Measurements from ENCODE around the gene FOXP2.
A peak's percentile ranks its signal among the peaks of the same experiment; 100 is the strongest.

FOXP2 gene

GRCh38 chr7:114522081-114522480 lies 107.5 kb downstream of the FOXP2 start:
- H3K4me3 ChIP-seq (replicated peaks in 1 of 2; ENCODE audit: low read depth in 2 of 2, low read length in 2 of 2) = no peak overlapping the region
- no peak for DNase-seq (ENCODE audit: low read depth in 2 of 2)
- no peak for TF ChIP-seq CTCF (IDR thresholded peaks at IDR 0.05; ENCODE audit: low read depth, low read length)

- no peak for DNase-seq (ENCODE audit: low read depth in 2 of 2)
- TF ChIP-seq CTCF (IDR thresholded peaks at IDR 0.05; ENCODE audit: low read depth, low read length) = no peak
- no peak overlapping the region for H3K4me3 ChIP-seq (replicated peaks in 1 of 2; ENCODE audit: low read depth in 2 of 2, low read length in 2 of 2)
Measured at GRCh38 chr7:114527589-114527988, 113.0 kb downstream of the FOXP2 start.

DNA sequence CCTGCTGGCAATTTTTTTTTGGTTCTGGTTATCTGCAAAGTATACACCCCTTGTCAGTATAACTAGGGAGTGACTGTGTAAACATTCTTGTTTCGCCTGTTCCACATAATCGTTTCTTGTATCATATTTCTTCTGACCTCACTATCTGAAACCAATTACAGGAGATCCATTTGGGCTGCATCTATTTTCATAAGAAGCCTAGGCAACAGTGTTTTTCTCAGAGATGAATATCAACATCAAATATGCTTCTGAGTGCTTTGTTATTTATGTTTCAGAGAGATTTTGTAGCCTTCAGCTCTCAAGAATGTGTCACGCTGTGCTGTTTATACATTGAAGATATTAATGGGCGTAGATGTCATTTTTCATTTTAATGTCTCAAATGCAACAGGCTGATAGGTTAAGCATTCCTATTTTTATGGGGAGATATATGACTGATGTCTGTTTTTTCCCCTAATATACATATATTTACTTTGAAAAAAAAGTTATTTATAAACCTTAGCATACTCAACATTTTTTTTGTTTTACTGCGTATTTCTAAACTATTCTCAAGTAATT lies 115.5 kb downstream of the FOXP2 start:
- DNase-seq (ENCODE audit: low read depth in 2 of 2) = peak in 1 of 2 donors; percentile 37
- no peak overlapping the region for H3K4me3 ChIP-seq (replicated peaks in 1 of 2; ENCODE audit: low read depth in 2 of 2, low read length in 2 of 2)
- TF ChIP-seq CTCF (IDR thresholded peaks at IDR 0.05; ENCODE audit: low read depth, low read length) = no peak

GRCh38 chr7:114531326-114531725 lies 116.7 kb downstream of the FOXP2 start:
- H3K4me3 ChIP-seq (replicated peaks in 1 of 2; ENCODE audit: low read depth in 2 of 2, low read length in 2 of 2) = no peak overlapping the region
- no peak for DNase-seq (ENCODE audit: low read depth in 2 of 2)
- no peak for TF ChIP-seq CTCF (IDR thresholded peaks at IDR 0.05; ENCODE audit: low read depth, low read length)

DNA sequence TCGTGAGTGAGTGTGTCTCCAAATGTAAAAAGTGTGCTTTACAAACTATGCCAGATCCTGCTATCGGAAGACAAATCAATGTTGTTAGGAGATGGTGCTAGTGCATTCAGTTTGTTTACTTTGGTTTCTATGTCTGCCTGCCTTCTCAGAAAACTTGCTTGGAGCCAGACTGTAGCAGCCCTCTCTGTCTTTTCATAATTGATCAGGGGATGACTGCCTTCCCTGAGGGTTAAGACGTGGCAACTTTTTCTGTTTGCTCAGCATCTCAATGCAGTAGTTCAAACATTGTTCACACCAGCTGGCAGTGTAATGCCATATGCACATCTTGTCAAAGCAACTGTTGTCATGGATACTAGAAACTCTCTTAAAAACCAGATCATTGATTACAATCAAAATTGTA lies 118.5 kb downstream of the FOXP2 start:
- no peak overlapping the region for H3K4me3 ChIP-seq (replicated peaks in 1 of 2; ENCODE audit: low read depth in 2 of 2, low read length in 2 of 2)
- no peak for TF ChIP-seq CTCF (IDR thresholded peaks at IDR 0.05; ENCODE audit: low read depth, low read length)
- DNase-seq (ENCODE audit: low read depth in 2 of 2) = no peak

DNA sequence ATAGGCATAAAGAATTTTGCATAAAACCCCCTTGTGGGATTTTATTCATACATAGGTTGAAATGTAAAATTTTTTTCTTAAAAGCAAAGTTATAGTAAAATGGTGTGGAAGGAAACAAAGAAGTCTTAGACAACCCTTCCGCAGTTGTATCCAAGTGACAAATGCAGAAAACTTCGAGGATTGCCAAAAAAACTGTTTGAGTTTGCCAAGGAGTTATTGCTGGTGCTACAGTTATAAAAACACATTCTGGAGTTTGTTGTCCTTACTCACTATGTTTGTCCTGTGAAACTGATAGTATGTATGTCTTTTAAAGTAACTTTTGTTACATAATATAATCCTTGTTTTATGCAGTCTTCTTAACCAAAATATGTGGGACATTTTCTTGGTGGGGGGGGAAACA lies 120.3 kb downstream of the FOXP2 start:
- no peak for TF ChIP-seq CTCF (IDR thresholded peaks at IDR 0.05; ENCODE audit: low read depth, low read length)
- peak; percentile 2 to 48 for DNase-seq (ENCODE audit: low read depth in 2 of 2)
- no peak overlapping the region for H3K4me3 ChIP-seq (replicated peaks in 1 of 2; ENCODE audit: low read depth in 2 of 2, low read length in 2 of 2)

DNA sequence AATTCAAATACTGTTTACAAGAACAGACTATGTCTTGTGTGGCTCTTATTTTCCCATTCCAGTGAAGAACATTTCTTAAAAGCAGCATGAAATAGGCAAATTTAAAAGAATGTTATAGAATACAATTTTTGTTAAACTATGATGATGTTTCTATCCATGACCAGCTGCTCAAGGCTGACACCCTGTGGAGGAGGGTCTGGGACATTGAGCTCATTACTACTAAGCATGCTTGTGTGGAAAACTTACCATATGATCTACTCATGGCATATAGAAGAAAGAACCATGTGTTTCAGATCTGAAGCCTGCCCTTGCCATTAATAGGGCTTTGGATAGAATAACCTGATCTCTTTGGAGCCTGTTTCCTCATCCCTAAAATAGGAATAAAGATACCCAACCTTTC lies 125.0 kb downstream of the FOXP2 start:
- peak; percentile 5 to 58 for DNase-seq (ENCODE audit: low read depth in 2 of 2)
- no peak overlapping the region for H3K4me3 ChIP-seq (replicated peaks in 1 of 2; ENCODE audit: low read depth in 2 of 2, low read length in 2 of 2)
- TF ChIP-seq CTCF (IDR thresholded peaks at IDR 0.05; ENCODE audit: low read depth, low read length) = peak; percentile 6
